Measurements from ENCODE around the gene CDK5RAP2.

Gene CDK5RAP2

GRCh38 chr9:120433701-120434100 lies 146.3 kb downstream of the CDK5RAP2 start:
- no peak for DNase-seq

- DNase-seq: no peak
These were observed 147.4 kb downstream of the CDK5RAP2 start for GRCh38 chr9:120432600-120432999.

DNA sequence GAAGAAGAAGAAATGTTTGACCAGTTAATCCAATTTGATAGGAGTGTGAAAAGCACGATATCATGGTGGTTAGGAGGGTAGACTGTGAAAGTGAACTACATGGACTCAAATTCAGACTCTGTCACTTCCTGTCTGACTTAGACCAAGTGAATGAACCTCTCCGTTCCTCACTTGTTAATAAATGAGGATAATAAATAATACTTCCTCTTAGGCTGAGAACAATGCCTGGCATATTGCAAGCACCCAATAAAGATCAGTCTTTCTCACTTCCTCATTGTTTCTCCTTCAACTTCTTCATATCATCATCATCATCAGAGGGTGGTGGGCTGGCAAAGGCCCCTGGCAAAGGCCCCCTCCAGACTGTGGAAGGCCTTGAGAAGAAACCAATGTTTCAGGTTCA lies 148.7 kb downstream of the CDK5RAP2 start:
- no peak for DNase-seq

DNA sequence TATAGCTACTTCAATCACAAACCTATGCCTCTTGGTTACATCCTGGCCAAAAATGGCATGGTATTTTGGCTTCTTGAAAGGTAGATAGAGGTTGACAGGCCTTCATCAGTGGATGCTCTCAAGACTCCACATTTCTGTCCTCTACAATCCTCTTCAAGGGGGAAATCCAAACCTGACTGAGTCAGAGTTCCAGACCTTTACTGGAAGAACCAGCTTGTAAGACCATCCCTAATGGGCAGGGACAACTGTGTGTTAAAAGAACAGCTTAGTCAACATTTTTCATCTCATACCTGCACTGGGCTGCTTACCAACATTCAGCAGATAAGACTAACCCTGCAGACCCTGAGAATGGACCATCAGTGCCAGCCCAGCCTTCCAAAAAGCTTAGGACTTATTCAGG lies 155.7 kb downstream of the CDK5RAP2 start:
- no peak for DNase-seq

DNA sequence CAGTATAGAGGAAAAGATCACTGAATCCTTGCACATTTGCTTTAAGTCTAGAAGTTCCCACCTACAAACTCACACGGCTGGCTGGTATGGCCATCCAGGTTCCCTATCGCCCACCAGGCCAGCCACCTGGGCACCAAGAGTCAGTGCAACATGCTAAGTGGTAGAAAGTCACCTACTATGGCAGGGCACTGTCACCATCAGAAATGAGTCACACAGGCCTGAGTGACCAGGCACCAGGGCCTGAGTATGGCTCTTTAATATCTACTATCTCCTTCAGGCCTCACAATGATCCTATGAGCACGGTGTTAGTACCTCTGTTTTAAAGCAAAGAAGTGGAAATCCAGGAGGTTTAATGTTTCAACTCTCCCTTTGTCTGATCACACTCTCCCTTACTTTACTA lies 156.2 kb downstream of the CDK5RAP2 start:
- no peak for DNase-seq

DNA sequence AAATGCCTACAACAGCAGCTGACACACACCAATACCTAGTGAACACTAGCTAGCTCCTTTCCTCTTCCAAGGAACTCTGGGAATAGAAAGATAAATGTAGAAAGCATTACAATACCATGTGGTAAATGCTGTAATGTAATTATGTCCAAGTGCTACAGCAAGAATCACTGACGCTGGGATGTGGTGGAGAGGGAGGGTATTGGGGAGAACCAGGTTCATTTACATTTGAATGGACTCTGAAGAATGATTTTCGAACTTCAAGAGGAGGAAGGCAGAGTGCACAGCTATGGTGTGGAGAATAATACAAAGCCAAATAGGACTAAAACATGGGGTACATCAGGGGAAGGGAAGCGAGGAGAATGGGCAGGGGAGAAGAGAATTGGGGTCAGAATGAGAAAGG lies 158.0 kb downstream of the CDK5RAP2 start:
- no peak for DNase-seq

GRCh38 chr9:120418315-120418714 lies 161.7 kb downstream of the CDK5RAP2 start:
- DNase-seq: no peak

DNA sequence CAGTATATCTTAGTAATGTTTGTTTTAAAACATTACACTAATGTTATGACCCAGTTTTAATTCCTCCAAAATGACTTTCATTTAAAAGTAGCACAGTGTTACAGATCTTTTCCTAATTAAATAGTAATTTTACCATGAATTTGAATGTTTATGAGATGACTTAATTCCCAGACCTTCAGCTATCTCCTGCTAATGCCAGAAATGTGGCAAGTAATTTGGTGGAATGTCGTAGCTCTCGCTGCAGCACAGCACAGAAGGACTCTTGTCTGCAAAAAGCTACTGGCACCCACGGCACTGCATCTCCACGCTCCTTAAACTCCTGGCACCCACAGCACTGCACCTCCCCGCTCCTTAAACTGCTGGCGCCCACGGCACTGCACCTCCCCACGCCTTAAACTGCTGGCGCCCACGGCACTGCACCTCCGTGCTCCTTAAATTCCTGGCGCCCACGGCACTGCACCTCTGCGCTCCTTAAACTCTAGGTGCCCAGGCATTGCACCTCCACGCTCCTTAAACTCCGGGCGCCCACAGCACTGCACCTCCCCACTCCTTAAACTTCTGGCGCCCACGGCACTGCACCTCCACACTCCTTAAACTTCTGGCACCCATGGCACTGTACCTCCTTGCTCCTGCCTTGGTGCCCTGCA lies 163.1 kb downstream of the CDK5RAP2 start:
- DNase-seq: no peak

DNA sequence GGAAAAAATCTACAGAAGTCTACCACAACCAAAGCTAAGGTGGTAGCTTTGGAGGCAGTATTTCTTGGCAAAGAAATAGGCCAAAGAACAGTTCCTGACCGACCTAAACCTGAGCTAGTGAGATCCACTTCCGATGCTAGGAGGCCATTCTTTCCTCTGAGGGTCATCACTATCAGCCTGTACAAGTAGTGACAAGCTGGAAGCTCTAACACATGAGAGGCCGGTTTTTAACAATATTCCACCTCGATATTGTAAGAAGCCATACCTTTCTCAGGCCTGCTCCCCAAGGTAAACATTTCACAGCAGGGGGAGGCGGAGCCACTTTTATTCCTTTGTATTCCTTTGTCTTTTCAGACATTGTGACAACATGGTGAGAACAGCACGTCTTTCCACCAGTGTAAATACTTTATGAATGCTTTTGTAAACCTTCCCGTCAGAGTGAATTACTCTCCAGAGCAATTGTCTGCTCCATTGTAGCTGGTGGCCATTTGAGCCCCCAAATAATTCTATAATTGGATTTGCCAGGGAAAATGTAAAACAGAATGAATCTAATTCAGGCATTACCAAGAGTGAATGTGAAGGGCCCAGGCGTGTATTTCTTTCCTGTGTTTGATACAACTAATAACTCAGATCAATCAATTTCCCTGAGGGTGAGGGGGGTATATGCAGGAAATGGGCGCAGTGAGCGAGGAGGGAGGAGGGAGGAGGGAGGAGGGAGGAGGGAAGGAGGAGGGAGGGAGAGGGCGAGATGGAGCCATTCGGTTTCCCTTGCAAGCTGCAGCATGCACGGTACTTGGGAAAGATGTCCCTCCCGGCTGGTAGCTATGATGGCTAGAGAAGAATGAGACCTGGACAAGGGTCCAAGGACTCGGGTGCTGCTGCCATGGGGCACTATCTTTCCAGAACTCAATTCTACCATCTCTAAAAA lies 166.6 kb downstream of the CDK5RAP2 start:
- DNase-seq: no peak

DNA sequence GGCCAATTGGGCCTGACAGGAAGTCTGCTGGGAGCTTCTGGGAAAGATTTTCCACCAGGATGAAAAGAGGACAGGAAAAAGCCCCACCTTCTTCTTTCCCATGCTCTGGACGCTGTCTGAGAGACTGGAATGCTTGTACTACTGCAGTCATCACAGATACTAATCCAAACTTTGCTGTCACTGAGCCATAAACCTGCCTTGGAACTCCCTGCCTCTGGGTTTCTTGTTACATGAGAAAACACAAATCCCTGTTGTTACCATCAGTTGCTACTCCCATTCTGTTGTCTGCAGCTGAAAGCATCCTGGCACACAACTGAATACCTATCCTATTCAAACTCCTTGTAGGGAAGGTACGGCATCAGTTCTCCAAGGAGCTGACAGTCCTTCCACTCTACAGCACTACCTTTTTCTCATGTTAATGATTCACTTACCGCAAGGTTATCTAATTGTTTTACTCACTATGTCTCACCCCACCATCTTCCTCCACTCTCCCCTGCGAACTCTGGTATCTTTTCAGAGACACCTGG lies 167.5 kb downstream of the CDK5RAP2 start:
- no peak for DNase-seq

DNA sequence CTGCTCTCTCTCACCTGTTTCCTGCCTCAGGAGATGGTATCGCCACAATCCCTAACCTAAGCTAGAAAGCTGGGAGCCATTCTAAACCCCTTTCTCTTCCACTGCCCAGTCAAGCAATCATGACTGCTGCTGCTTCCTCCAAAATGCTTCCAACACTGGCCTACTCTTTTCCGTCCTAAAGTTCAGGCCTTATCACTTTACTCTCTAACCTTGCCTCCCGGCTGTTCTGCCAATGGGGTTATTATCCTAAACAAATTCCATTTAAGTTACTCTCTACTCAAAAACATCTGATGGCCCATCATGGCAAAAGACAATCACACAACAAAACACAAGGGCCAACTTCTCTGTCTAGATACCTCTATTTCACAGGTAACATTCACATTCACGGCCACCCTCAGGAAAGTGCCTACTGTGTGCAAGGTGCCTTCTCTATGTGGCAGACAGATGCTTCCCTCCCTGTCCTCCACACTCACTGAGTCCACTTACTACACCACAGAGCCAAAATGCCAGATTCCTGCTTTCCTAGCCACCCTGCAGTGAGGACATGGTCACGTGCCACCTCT lies 168.0 kb downstream of the CDK5RAP2 start:
- no peak for DNase-seq

- no peak for DNase-seq
These were observed 169.0 kb downstream of the CDK5RAP2 start for GRCh38 chr9:120410925-120411501.

GRCh38 chr9:120408680-120409258 lies 171.2 kb downstream of the CDK5RAP2 start:
- no peak for DNase-seq

- DNase-seq: no peak
These were observed 174.1 kb downstream of the CDK5RAP2 start for GRCh38 chr9:120405860-120406259.

GRCh38 chr9:120405134-120405533 lies 174.8 kb downstream of the CDK5RAP2 start:
- no peak for DNase-seq

DNA sequence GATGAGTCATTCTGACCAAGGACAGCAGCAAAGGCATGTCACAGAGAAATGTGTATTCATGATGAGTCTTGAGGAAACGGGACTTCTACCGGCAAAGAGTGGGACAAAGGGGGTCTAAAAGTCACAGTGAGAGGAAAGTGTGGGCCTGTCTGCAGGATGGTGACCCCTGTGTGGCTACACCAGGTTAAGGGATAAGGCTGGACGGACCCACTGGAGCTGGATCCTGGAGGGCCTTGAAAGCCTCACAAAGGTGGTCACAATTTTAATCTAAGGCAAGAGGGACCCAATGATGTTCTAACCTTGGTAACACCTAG lies 176.5 kb downstream of the CDK5RAP2 start:
- DNase-seq: no peak

- DNase-seq: no peak
These were observed 177.0 kb downstream of the CDK5RAP2 start for GRCh38 chr9:120402741-120403542.

- DNase-seq: no peak
These were observed 180.0 kb downstream of the CDK5RAP2 start for GRCh38 chr9:120399940-120400339.

GRCh38 chr9:120398286-120398685 lies 181.7 kb downstream of the CDK5RAP2 start:
- DNase-seq: no peak

DNA sequence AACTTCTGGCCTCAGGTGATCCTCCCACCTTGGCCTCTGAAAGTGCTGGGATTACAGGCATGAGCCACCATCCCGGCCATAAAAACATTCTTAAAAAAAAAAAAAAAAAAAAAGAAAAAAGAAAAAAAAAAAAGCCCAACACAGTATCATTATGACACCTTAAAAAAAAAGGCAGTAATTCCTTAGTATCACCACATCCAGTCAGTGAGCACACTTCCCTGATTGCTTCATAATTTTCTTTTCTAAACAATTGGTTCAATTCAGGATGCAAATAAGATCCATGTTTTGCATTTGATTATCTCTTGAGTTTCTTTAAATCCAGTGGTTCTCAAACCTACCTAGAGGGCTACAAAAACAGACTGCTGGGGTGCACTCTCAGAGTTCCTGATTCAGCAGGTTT lies 182.5 kb downstream of the CDK5RAP2 start:
- no peak for DNase-seq

DNA sequence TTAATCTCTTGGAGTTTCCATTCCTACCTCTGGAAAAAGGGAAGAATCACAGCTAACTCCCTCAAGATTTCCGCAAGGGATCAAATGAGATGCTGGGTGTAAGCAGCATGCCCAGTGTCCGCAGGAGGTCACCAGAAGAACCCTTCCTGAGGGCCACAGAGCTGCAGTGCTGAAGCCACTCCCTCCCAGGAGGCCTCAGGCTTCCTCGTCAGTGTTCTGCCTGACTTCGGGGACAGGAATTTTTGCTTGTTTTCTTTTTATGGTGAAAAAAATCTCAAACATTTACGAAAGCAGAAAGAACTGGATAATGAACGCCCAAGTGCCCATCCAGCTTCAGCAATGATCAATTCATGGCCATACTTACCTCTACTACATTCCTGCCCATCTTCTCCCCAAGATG lies 183.0 kb downstream of the CDK5RAP2 start:
- no peak for DNase-seq

DNA sequence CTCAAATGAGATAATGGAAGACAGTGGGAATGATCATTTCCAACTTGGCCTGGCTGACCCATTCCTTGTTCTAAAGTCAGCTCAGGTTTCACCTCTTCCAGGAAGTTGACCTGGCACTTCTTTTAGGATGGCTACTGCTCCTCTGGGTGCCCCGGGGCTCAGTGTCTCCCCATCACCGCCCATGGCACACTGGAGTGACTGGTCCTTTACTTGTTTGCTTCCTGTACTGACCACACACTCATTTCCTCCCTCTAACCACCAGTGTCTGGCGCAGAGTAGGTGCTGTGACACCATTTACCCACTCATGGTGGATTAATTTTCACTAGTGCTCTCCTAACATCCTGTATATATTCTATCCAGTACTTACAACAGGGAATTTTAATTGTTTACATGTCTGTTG lies 183.5 kb downstream of the CDK5RAP2 start:
- no peak for DNase-seq
